Panc1 (cell line): ENCODE results near the gene ST8SIA6. TPM values are rescaled to one million over a fixed set of nuclear protein-coding genes. Genes with fewer than 3 reads are reported as not detected.

Experiments used
- ATAC-seq: fragments of 200-7000 bp; cut with Tn5 transposase; 2 replicates; pipeline ENCODE4 v1.9.1; 2020; ENCODE audit warnings: mild to moderate bottlenecking, moderate library complexity
- BruUV-seq: library from RNA; stranded (reverse); fragments of 400-500 nt; replicated peaks from 2 replicates; lab custom pipeline; 2021; lab: Mats Ljungman, UMichigan
- CTCF ChIA-PET: fragments of 300-600 bp; sonication (Branson Sonifier 250); formaldehyde crosslinking; loops from one replicate; lab custom pipeline; 2022; ENCODE audit warnings: antibody characterized with exemption; lab: Charles Lee
- POLR2A ChIA-PET: fragments of 300-600 bp; sonication (Branson Sonifier 250); formaldehyde crosslinking; loops from one replicate; lab custom pipeline; 2022; ENCODE audit warnings: antibody characterized with exemption; lab: Charles Lee
- DNase-seq: peaks from one replicate; pipeline ENCODE4 v3.0.0-alpha.2; 2010; ENCODE audit warnings: low read depth, low spot score
- H3K27ac ChIP-seq: 2 replicates; pipeline ENCODE4 v1.5.1; 2011; ENCODE audit warnings: mild to moderate bottlenecking, low read length, inconsistent platforms
- H3K27me3 ChIP-seq: fragments of 200-500 bp; sonication (Bioruptor generic); 2 replicates; pipeline ENCODE4 v1.6.0; 2014; ENCODE audit warnings: low read length, inconsistent platforms; ENCODE audit not compliant: control insufficient read depth, insufficient read depth
- H3K36me3 ChIP-seq: fragments of 200-500 bp; sonication (Bioruptor generic); 2 replicates; pipeline ENCODE4 v1.5.1; 2014; ENCODE audit warnings: inconsistent platforms, mild to moderate bottlenecking, low read length, moderate library complexity; ENCODE audit not compliant: control insufficient read depth, insufficient read depth
- H3K4me1 ChIP-seq: 2 replicates; pipeline ENCODE4 v1.5.1; 2011; ENCODE audit warnings: inconsistent platforms, mild to moderate bottlenecking, low read length, moderate library complexity; ENCODE audit not compliant: control insufficient read depth, insufficient read depth
- H3K4me3 ChIP-seq, 2 experiments: 2 replicates each; pipeline ENCODE4 v1.5.1; 2011 to 2012; ENCODE audit warnings: low read depth in 2 of 2, low read length in 2 of 2, mild to moderate bottlenecking in 2 of 2, inconsistent platforms in 1 of 2, moderate library complexity in 1 of 2
- H3K9me3 ChIP-seq: fragments of 200-500 bp; sonication (Bioruptor generic); 2 replicates; pipeline ENCODE4 v1.5.1; 2014; ENCODE audit warnings: low read depth, mild to moderate bottlenecking, inconsistent platforms, low read length, moderate library complexity; ENCODE audit not compliant: control insufficient read depth, insufficient read depth
- POLR2AphosphoS5 ChIP-seq: IDR thresholded peaks from 2 replicates; pipeline ENCODE4 v1.6.1; 2012; ENCODE audit warnings: mild to moderate bottlenecking, low read depth, low read length, moderate library complexity
- REST ChIP-seq, 2 experiments: IDR thresholded peaks; 2 replicates each; pipeline ENCODE4 v1.6.1; 2011 to 2012; ENCODE audit warnings: low read depth in 2 of 2, control low read depth in 1 of 2, low read length in 1 of 2, mild to moderate bottlenecking in 1 of 2, moderate library complexity in 1 of 2; ENCODE audit not compliant: insufficient read depth in 1 of 2
- SIN3A ChIP-seq: IDR thresholded peaks from 2 replicates; pipeline ENCODE4 v1.6.1; 2012; ENCODE audit warnings: low read depth, mild to moderate bottlenecking, low read length, moderate library complexity, borderline replicate concordance; ENCODE audit not compliant: insufficient read depth
- TCF7L2 ChIP-seq: IDR thresholded peaks from 2 replicates; pipeline ENCODE4 v1.6.1; 2011; ENCODE audit warnings: mild to moderate bottlenecking, low read depth, low read length, inconsistent platforms
- in situ Hi-C: cut with HindIII; loops from 2 replicates; pipeline ENCODE4 v1.10.0; 2016; ENCODE audit warnings: low sequenced_read_pairs, low pct_unique_long_range_greater_than_20kb
- intact Hi-C: fragments of 100-400 bp; cut with micrococcal nuclease; formaldehyde crosslinking; loops from one replicate; pipeline ENCODE4 v1.10.0; 2022; ENCODE audit not compliant: unreplicated experiment
- total RNA-seq: library from RNA; stranded (reverse); gene quantifications from one replicate; pipeline ENCODE4 v1.2.1, GENCODE V29; 2021; ENCODE audit not compliant: unreplicated experiment
- TF ChIP-seq, protein P1 (sequence below): fragments of 450-650 bp; IDR thresholded peaks from 2 replicates; pipeline ENCODE4 v1.5.1; 2017; ENCODE audit warnings: mild to moderate bottlenecking

The ST8SIA6 gene
- total RNA-seq, 1 experiment from 2014 or later = 0.82 TPM

GRCh38 chr10:17465328-17466125 lies 11.1 kb upstream of the ST8SIA6 start:
- Histone ChIP-seq H3K9me3 (no peaks in the 10 kb centered on the region; the same call in 1 of the 2 replicates), H3K4me1 (no peaks in the 10 kb centered on the region), H3K36me3 (no peaks in the 10 kb centered on the region), H3K27me3 (no peaks in the 10 kb centered on the region), H3K4me3 (no peak overlapping the region), H3K27ac (no peak overlapping the region)
- DNase-seq (no peak), ATAC-seq (no peak)
- no TSS peak for BruUV-seq
- intact Hi-C loops = no loop called here
- CTCF ChIA-PET = interaction anchor here (1.0 kb wide), 1 partner anchor 36 kb away, joined by 3 read pairs; no protein-coding TSS in a partner anchor
- POLR2A ChIA-PET = no interaction called here
- TF ChIP-seq REST (IDR thresholded peaks at IDR 0.05; ENCODE audit: insufficient read depth in 1 of 2, low read depth in 2 of 2, low read length in 1 of 2) (no peak), POLR2AphosphoS5 (no peak), TCF7L2 (no peak), SIN3A (no peak)
- TF ChIP-seq, protein P1, sequence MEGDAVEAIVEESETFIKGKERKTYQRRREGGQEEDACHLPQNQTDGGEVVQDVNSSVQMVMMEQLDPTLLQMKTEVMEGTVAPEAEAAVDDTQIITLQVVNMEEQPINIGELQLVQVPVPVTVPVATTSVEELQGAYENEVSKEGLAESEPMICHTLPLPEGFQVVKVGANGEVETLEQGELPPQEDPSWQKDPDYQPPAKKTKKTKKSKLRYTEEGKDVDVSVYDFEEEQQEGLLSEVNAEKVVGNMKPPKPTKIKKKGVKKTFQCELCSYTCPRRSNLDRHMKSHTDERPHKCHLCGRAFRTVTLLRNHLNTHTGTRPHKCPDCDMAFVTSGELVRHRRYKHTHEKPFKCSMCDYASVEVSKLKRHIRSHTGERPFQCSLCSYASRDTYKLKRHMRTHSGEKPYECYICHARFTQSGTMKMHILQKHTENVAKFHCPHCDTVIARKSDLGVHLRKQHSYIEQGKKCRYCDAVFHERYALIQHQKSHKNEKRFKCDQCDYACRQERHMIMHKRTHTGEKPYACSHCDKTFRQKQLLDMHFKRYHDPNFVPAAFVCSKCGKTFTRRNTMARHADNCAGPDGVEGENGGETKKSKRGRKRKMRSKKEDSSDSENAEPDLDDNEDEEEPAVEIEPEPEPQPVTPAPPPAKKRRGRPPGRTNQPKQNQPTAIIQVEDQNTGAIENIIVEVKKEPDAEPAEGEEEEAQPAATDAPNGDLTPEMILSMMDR = no peak
- in situ Hi-C loops = no loop called here

GRCh38 chr10:17464545-17464944 lies 10.2 kb upstream of the ST8SIA6 start:
- in situ Hi-C loops = no loop called here
- Histone ChIP-seq H3K4me3 (no peak overlapping the region), H3K4me1 (no peaks in the 10 kb centered on the region), H3K9me3 (no peaks in the 10 kb centered on the region), H3K36me3 (no peaks in the 10 kb centered on the region), H3K27ac (no peak overlapping the region), H3K27me3 (no peaks in the 10 kb centered on the region)
- intact Hi-C loops = no loop called here
- CTCF ChIA-PET = interaction anchor here (1.0 kb wide), 1 partner anchor 35 kb away, joined by 3 read pairs; no protein-coding TSS in a partner anchor
- POLR2A ChIA-PET = no interaction called here
- ATAC-seq (no peak), DNase-seq (no peak)
- no TSS peak for BruUV-seq
- TF ChIP-seq POLR2AphosphoS5 (no peak), REST (IDR thresholded peaks at IDR 0.05; ENCODE audit: insufficient read depth in 1 of 2, low read depth in 2 of 2, low read length in 1 of 2) (no peak), SIN3A (no peak)
- TF ChIP-seq, protein P1 = no peak
